ENCODE data around the gene TACR2.

The TACR2 gene

DNA sequence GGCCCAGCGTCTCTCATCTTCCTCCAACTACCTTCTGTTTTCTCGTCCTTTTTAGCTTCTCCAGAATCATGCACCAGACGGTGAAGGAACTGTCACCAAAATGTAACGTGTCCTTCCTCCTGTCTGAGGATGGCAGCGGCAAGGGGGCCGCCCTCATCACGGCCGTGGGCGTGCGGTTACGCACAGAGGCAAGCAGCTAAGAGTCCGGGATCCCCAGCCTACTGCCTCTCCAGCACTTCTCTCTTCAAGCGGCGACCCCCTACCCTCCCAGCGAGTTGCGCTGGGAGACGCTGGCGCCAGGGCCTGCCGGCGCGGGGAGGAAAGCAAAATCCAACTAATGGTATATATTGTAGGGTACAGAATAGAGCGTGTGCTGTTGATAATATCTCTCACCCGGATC is 15.8 kb downstream of the TACR2 start:
- DNase-seq: no peak

DNA sequence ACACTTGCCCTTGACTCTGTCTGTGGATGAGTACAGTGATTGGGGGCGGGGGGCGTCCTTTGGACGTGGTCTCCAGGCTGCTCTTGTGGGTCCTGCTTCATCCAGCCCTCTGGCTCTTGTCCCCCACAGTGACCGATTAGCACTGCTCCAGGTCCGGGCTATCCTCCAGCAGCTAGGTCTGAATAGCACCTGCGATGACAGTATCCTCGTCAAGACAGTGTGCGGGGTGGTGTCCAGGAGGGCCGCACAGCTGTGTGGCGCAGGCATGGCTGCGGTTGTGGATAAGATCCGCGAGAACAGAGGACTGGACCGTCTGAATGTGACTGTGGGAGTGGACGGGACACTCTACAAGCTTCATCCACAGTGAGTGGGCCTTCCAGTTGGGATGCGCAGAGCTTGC is 18.3 kb downstream of the TACR2 start:
- no peak for DNase-seq

DNA sequence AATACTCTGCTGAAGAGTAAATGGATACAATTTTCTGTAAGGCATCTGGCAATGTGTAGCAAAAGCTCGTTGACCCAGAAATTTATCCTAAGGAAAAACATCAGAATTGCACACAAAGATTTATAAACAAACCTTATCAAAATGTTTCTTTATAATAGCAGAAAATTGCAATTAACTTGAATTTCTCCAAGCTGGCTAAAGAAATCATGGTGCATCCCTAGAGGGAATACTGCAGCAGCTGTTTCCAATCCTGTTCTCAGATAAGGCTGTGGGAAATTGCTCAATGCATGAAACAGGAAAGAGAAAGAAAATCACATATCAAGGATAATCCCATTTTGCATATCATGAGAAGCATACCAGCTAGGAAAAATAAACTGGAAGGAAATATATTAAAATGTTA is 18.7 kb downstream of the TACR2 start:
- DNase-seq: no peak

DNA sequence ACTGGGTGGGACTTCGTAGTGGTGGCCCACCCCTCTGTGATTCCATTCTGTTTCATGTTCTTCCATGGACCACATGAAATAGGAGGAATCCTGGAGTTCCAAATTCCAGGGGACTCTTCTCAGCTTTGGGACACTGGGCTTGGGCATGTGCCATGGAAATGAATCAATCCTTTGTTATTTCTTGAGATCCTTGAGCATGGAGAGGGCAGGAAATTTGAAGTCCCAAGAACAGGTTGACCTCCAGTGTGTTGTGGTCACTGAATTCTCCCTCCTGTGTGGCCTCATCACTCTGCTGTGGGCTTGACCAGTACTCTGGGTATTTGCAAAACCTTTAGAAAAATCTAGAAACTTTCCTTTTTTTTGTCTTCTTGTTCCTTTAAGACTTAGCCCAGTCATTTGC is 22.7 kb downstream of the TACR2 start:
- no peak for DNase-seq

DNA sequence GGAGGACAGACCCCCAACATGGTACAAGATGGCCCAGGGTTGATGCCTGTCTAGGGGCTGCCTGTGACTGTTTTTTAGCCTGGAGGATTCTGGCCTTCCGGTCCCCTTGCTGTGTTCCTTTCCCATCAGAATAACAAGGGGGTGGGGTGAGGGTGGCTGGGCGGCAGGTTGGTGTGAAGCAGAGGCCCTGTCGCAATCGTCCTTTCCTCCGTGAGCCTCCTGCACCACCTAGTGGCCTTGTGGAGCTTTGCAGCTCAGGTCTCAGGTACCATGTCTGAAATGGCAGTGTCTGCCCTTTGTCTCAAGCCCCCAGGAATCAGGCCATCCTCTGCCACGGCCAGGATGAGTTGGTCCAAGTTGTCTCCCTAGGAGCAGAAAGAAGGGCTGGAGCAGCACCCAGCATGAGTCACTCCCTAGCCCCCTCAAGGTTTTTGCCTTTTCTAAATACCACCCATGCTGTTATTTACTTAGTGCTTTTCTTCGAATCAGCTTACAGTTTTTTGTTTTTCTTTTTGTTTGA is 24.2 kb downstream of the TACR2 start:
- DNase-seq: peak; percentile 63

DNA sequence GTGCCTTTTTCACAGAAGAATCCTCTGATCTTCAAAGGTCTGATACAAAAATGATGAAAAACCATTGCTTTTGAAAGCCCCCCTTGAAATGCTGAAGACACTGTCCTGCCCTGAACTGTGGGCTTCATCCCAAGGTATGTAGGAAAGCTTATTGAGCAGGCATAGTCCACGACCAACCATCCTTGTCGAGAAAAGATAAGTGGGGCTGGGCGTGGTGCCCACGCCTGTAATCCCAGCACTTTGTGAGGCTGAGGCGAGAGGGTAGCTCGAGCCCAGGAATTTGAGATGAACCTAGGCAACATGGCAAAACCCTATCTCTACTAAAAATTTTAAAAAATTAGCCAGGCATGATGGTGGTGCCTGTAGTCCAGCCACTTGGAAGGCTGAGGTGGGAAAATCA is 25.6 kb downstream of the TACR2 start:
- DNase-seq: no peak

DNA sequence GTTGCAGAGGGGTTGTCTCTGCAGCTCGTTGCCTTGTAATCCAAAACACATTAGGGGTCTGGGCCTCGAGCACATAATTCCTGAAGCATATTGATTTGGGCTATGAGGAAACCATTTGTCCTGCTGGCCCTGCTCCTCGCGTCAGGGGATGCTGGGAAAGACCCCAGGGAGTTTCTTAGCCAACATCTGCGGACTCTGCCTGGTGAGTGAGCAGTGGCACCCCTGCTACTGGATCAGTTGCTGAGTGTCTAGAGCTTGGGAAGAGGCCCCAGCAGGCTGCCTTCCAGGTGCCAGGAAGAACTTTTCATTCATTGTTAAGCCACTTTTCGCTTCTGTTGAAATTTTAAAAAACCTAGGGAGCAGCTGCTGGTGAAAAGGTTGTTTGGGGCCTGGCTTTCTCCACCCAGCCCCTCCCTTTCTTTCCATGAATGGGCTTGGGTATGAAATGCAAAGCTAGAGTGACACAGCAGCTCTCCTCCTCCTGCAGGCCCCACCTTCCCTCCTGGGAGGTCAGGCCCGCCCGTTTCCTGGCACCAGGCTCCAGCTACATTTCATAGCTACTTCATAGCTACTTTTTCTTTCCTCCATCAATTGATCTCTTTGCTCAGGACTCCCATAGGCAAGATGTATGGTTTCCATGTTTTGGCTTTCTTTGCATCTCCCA is 26.8 kb downstream of the TACR2 start:
- peak; percentile 41 for DNase-seq

DNA sequence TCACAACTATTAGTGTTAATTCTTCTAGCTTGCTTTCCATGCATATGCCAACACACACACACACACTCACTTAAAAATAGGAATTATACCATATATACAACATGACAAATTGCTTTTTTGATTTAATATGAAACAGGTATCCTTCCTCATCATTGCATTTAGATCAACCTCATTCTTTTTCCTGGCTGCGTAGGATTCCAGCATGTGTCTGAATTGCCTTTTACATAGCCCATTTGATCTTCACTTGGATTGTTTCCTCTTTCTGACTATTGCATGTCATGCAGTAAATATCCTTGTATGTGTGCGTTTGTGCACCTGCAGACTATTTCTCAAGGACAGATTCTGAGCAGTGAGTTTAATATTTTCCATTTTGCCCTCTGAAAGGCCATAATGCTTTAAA is 28.2 kb downstream of the TACR2 start:
- DNase-seq: no peak

DNA sequence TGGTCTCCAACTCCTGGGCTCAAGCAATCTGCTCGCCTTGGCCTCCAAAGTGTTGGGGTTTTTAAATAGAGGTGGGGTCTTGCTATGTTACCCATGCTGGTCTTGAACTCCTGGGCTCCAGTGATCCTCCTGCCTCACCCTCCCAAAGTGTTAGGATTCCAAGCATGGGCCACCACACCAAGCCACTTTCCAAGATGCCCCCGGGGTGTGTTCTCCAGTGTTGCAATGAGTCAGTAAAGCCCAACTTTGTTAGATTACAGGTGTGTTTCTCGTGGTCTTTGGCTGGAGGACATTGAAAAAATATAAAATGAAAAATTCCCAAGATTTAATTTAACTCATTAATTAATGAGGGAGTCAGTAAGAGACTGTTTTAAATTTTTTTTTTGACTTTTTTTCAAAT is 29.2 kb downstream of the TACR2 start:
- no peak for DNase-seq

DNA sequence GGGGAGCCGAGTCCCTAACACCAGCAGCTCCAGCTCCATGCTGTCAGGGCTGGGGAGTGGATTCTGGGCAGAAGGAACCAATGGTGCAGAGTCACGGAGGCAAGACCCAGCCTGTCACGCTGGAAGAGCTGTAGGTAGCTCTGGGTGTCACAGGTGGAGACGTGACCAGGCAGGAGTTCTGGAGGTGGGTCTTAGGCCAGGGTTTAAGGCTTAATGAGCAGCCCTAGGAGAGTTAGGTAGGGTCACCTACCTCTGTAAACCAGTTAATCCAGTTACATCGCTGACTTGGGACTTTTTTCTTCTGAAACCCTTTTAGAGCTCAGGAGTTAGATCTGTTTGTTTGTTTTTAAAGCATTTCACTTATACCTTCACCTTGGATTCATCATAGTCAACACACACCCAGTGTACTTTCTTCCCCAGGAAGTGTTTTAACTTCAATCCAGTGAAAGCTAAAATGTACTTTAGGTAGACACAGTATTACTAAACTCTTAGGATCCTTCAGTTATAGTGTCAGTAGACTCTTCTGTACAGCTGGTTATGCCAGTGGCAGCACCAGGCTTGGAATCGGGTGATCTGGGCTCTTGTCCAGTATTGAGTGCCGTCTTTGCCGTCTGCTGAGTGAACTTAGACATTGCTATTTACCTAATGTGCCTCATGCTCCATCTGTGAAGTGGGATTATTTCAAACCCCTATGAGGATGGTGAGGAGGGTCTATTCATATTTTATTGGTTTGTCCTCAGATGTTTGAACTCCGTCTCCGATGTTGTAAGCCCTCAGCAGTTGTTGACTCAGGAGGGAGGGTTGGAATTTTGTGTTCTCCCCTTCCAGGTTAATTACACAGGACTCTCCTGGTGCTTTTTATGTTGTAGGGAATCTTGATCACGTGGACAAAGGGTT is 31.0 kb downstream of the TACR2 start:
- no peak for DNase-seq

DNA sequence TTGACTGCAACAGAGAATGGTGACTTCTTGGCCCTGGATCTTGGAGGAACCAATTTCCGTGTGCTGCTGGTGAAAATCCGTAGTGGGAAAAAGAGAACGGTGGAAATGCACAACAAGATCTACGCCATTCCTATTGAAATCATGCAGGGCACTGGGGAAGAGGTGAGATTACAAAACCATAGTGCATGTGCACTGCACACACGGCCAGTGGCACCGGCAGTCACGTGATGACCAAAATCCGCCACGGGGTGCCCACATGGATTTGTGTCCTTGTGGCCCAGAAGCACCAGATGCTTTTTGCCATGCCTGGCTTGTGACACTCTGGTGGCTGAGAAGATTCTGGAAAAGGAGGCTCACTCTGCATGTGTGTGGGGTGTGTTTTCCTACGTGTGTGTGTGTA is 32.4 kb downstream of the TACR2 start:
- DNase-seq: no peak

DNA sequence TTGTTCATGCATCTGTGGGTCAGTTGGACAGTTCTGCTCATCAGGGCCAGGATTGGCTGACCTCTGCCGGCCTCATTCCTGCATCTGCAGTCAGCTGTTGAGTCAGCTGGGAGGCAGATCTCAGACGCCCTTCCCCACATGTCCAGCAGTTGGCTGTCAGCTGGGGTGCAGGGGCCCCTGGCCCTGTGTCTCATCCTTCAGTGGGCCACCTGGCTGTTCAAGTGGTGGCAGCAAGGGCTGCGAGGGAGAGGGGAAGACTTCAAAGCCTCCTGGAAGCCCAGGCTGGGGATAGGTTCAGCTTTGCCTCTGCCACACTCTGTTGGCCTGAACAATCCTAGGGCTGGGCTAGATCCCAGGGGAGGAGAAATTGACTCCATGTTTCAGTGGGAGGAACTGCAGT is 33.2 kb downstream of the TACR2 start:
- no peak for DNase-seq

DNA sequence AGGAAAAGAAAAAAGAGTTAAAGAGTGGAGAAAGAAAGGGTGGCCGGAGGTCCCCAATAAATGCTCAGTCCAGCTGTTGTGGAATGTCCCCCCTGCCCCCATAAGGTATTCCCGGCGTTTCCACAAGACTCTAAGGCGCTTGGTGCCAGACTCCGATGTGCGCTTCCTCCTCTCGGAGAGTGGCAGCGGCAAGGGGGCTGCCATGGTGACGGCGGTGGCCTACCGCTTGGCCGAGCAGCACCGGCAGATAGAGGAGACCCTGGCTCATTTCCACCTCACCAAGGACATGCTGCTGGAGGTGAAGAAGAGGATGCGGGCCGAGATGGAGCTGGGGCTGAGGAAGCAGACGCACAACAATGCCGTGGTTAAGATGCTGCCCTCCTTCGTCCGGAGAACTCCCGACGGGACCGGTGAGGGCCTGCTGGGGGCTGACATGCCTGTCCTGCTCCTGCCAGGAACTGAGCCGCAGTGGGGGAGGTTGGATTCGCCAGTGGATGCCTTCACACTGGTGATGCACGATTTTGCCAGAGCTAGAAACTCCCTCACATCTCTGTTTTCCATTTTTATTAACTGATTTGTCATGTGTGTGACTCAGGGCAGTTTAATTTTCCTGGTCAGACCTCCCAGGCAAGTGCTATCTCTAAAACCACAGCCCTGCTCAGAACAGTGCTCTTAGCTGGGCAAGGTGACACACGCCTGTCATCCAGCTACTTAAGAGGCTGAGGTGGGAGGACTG is 34.2 kb downstream of the TACR2 start:
- DNase-seq: no peak

DNA sequence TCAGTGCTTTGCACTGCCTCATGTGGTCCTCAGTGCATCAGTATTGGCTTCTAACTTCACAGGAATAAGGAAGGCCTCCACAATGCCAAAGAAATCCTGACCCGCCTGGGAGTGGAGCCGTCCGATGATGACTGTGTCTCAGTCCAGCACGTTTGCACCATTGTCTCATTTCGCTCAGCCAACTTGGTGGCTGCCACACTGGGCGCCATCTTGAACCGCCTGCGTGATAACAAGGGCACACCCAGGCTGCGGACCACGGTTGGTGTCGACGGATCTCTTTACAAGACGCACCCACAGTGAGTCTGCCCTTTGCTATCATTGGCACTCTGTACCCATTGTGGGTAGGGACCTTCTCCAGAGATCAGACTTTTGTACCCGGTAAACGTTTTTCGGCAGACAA is 36.9 kb downstream of the TACR2 start:
- DNase-seq: no peak

DNA sequence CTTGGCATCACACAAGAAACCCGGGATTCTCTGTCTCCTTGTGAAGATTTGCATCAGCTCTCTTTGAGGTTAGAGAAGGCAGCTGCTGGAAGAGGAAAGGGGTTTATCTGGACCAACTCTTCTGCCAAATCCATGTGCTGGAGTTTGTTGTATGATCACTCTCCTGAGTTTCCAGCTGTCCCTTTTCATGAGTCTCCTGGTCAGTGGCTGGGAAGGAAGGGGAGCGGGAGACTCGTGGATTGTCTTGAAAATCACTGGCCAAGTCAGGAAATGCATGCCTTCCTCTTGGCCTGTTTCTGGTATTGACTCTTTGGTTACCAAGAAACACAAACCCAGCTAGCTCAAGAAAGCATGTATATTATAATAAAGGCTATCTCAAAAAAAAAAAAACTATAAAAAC is 38.8 kb downstream of the TACR2 start:
- DNase-seq: no peak

DNA sequence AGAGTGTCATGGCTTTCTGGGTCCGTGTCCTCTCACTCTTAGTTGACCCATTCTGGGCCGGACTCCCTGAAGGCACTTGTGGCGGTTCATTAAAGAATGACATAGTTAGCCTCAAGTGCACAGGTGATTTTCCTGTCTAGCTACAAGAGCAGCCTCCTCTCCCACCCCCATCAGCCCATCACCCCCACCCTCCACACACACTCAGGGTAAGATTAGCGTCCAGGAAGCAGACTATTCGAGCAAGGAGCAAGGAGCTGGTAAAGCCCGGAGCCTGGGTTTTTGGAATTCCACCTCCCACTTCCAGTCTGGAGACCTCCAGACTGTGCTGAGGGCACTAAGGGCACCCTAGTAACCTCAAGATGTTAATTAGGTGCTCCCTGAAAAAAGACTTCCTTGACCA is 39.5 kb downstream of the TACR2 start:
- no peak for DNase-seq

DNA sequence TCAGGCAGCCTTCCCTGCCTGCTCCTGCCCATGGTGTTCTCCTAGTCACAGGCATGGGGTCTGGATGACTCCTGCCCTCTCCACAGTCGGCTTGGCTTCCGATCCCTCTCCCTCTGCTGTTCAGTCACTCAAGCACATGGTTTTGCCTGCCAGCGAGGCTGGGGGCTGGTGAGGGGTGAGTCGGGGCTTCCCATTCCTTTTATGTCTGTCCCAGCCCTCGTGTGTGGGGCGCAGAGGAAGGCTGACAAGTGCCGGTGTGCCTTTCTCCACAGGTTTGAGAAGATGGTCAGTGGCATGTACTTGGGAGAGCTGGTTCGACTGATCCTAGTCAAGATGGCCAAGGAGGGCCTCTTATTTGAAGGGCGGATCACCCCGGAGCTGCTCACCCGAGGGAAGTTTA is 40.1 kb downstream of the TACR2 start:
- no peak for DNase-seq

DNA sequence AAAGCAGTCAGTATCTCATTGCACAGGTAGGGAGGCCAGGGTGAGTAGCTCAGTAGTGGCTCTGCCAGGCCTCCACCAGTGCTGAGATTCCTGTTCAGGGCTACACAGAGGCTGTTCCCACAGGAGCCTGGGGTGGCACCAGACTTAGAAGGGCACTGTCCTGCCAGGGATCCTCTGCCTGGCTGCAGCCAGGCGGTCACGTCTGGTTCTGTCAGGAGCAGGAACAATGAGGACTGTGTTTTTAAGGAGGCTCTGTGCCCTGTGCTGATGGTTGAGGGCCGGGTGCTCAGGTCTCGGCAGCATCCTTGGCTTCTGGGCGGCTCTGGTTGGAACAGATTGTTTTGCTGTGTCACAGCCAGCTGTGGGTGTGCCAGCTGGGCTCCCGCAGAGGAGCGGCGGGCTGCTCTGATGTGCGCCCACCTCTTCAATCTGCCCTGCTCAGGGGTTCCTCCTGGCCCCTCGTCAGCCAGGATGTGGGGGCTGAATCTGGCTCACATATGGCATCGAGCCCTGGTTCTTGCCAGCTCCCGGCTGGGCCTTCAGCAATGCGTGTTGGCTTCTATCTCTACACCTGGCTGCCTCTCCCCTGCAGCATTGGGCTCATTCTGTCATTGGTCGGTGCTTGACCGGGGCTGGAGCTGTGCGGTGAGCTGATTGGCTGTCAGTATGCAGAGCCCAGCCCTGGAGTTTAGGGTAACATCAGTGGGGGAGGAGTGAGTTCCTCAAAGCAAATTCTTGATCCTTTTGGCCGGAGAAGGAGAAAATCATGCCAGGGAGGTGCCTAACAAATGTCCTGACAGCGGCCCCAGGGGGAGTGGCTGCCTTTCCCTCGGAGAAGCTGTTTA is 41.2 kb downstream of the TACR2 start:
- no peak for DNase-seq

DNA sequence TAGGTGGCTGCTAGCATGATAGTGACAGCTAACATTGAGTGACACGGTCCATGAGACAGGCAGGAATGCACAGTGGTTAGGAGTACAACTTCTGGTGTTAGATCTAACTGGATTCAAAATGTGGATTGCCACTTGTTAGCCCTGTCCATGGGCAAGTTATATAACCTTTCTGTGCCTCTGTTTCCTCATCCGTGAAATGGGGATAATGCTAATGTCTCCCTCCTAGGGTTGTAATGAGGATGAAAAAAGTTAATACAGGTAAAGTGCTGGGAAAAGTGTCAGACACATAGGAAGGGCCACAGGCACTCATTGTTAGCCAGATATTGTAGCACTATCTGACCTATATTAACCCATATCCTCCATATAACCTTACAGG is 41.8 kb downstream of the TACR2 start:
- DNase-seq: no peak

DNA sequence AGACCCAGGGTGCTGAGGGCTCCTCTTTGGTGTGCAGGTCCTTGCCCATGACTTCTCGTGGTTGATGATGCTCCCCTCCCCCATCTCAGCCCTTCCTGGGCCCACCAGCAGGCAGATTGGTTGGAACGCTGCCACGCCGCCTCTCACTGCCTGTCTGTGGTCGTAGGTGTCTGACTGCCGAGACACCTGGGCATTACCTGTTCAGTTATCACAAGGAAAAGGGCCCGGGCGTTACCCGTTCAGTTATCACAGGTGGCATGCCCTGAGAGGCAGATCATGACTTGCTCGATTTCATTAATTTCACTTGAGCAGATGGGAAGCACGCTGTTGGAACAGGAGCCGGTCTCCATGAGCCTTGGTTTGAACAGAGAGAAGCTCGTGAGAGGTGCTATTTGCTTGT is 42.5 kb downstream of the TACR2 start:
- no peak for DNase-seq

DNA sequence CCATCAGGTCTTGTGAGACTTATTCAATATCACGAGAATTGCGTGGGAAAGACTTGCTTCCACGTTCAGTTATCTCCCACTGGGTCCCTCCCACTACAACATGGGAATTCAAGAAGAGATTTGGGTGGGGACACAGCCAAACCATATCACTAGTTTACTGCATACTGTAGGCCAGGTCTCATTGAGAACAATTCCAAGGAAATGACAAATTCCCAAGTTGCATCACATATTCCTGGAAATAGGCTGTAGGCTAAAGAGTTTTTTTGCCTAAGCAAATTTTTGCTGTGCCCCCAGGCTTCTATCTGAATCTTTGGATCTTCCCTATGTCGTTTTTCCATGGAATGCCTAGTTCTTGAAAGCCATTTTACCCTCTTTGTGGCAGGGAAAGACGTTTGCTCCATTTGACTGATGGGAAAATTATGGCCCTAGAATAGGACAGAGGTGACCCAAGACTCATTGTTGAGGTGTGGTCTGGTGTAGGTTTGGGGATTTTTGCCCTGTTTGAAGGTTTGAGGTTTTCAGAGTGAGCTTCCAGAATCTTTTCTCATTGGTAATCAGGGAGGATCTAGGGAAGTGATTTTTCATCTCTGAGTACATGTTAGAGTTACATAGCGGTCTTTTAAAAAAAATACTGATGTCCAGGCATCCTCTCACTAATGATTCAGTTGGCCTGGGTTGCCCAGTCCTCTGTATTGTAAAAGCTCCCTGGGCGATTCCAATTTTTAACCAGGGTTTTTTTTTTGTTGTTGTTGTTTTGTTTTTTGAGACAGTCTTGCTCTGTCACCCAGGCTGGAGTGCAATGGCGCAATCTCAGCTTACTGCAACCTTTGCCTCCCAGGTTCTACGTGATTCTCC is 44.4 kb downstream of the TACR2 start:
- DNase-seq: no peak

DNA sequence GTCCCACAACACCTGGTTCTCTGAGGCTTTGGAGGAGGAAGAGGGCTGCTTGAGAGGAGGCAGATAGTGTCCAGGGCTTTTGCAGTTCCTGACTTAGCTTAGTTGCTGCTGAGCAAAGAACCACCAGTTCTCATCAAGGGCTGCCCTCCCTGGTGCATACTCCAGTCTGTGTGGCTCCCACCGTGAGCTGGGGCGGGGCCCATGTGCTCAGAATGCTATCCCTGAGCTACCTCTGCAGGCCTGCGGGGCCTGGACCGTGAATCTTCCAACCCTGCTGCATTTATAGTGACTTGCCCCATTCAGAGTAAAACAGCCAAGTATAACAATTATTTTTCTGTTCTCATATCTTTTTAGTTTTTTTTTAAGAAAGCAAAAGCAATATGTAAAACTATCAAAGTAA is 49.2 kb downstream of the TACR2 start:
- no peak for DNase-seq
